Measurements from ENCODE around the gene MOSMO. TPM values are rescaled to one million over a fixed set of nuclear protein-coding genes. Genes with fewer than 3 reads are reported as not detected.

The MOSMO gene
- total and polyA plus RNA-seq, 8 donors: 3.7 to 8.0 (median 5.1) TPM

DNA sequence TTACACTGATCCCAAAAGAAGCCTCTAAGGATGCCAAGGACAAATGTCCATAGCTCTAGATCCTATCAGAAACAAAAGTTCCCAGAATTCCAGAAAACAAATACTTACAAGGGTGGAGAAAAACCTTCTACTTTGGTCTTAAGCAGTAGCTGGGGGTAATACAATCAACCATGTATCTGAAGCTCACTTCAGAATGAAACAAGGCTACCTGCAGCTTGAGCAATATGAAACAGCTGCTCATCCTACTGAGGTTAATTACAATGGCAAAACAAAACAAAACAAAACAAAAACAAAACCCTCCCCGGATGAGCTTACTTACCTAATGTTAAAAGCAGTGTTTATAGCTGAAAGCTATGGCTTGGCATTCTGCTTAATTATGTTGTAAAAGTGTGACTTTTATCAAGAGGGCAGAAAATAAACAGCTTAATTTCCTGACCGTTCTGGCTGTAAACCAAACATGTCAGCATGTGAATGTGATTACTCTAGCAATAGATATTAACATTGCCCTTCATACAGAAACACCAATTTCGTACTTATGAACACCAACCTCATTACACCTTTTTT lies 17.4 kb upstream of the MOSMO start:
- no peak for DNase-seq
- H3K27ac ChIP-seq: no peak overlapping the region
- no peaks in the 10 kb centered on the region for H3K27me3 ChIP-seq
- FAIRE-seq: no peak
- ATAC-seq: no peak
- TF ChIP-seq, protein P1, sequence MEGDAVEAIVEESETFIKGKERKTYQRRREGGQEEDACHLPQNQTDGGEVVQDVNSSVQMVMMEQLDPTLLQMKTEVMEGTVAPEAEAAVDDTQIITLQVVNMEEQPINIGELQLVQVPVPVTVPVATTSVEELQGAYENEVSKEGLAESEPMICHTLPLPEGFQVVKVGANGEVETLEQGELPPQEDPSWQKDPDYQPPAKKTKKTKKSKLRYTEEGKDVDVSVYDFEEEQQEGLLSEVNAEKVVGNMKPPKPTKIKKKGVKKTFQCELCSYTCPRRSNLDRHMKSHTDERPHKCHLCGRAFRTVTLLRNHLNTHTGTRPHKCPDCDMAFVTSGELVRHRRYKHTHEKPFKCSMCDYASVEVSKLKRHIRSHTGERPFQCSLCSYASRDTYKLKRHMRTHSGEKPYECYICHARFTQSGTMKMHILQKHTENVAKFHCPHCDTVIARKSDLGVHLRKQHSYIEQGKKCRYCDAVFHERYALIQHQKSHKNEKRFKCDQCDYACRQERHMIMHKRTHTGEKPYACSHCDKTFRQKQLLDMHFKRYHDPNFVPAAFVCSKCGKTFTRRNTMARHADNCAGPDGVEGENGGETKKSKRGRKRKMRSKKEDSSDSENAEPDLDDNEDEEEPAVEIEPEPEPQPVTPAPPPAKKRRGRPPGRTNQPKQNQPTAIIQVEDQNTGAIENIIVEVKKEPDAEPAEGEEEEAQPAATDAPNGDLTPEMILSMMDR (IDR thresholded peaks at IDR 0.05): no peak
- no peak overlapping the region for H3K4me3 ChIP-seq
- no peaks in the 10 kb centered on the region for H3K9me3 ChIP-seq
- WGBS, 2 donors: 16 to 21% methylated on average over 3 of the region's 3 CpGs
- no peaks in the 10 kb centered on the region for H3K36me3 ChIP-seq
- intact Hi-C loops (cut with DNase I): no loop called here
- peaks cover 2 to 6% (median 4%) of the 10 kb centered on the region in 3 donors for H3K4me1 ChIP-seq

DNA sequence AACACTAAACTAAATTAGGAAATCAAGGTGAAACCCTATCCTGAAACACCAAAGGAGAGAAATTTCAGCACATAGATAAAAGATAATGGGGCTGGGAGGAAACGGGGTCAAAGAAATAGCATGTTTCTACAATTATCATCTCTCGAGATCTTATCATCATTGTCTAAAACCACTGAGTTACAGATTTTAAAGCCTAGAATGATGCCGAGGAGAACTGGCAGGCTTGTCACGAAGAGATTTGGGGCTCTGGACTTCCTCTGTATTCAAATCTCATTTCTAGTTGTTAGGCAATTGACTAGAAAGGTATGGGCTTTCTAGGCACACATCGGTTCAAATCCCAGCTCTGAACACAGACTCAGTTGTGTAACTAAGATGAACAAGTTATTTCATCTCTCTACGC lies 16.3 kb upstream of the MOSMO start:
- Histone ChIP-seq H3K27me3 (no peaks in the 10 kb centered on the region), H3K4me1 (no peaks in the 10 kb centered on the region), H3K36me3 (no peaks in the 10 kb centered on the region), H3K27ac (no peak overlapping the region), H3K9me3 (no peaks in the 10 kb centered on the region), H3K4me3 (no peak overlapping the region)
- DNase-seq (no peak), FAIRE-seq (no peak), ATAC-seq (no peak)
- TF ChIP-seq, protein P1 (IDR thresholded peaks at IDR 0.05): no peak
- WGBS, 2 donors: 72 to 85% methylated on average over 6 of the region's 6 CpGs
- intact Hi-C loops (cut with DNase I): no loop called here

DNA sequence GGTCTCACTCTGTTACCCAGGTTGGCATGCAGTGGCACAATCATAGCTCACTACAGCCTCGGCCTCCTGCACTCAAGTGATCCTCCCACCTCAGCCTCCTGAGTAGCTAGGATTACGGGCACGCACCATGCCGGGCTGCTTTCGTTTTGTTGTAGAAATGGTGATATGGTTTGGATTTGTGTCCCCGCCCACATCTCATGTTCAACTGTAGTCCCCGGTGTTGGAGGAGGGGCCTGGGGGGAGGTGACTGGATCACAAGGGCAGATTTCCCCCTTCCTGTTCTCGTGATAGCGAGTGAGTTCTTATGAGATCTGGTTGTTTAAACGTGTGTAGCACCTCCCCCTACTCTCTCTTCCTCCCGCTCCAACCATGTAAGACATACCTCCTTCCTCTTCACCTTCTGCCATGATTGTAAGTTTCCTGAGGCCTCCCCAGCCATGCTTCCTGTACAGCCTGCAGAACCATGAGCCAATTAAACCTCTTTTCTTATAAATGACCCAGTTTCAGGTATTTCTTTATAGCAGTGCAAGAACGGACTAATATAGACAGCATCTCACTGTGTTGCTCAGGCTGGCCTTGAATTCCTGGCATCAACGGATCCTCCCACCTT lies 12.9 kb upstream of the MOSMO start:
- 83 to 91% methylated on average over 13 of the region's 13 CpGs for WGBS, 2 donors
- Histone ChIP-seq H3K36me3 (no peaks in the 10 kb centered on the region), H3K27ac (no peak overlapping the region), H3K4me1 (no peaks in the 10 kb centered on the region), H3K4me3 (no peak overlapping the region), H3K27me3 (no peaks in the 10 kb centered on the region), H3K9me3 (no peaks in the 10 kb centered on the region)
- ATAC-seq: no peak
- DNase-seq: no peak
- intact Hi-C loops (cut with DNase I): no loop called here
- FAIRE-seq: no peak
- TF ChIP-seq, protein P1 (IDR thresholded peaks at IDR 0.05): no peak

DNA sequence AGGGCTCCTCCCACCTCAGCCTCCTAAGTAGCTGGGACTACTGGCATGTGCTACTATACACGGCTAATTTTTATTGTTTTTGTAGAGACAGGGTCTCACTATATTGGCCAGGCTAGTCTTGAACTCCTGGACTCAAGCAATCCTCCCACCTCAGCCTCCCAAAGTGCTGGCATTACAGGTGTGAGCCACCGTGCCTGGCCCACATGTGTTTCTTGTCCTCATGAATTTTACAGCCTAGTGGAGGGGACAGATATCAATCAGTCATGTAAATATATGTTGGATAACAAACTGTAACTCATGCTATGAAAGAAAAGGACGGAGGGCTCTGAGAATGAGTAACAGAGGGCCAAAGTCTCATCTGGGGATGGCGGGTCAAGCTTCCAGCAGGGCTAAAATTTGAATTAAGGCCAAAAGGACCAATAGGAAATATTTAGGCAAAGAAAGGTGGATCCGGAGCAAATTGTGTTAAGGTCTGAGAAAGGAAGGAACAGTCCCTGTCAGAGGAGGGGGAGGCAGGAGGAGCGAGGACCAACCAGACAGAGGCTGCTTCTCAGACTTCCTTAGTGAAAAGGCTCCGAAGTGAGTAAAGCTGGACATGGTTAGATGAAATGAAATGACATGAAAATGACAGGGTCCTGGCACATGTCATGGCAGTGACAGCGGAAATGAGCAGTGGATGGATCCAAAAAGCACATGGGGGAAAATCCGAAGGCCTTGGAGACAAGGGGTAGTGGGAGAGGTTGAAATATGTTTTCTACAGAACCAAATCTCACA lies 10.8 kb upstream of the MOSMO start:
- no peaks in the 10 kb centered on the region for H3K4me1 ChIP-seq
- no peak overlapping the region for H3K27ac ChIP-seq
- H3K27me3 ChIP-seq: no peaks in the 10 kb centered on the region
- no peak overlapping the region for H3K4me3 ChIP-seq
- 83 to 84% methylated on average over 9 of the region's 9 CpGs for WGBS, 2 donors
- intact Hi-C loops (cut with DNase I): no loop called here
- ATAC-seq: no peak
- FAIRE-seq: no peak
- TF ChIP-seq, protein P1 (IDR thresholded peaks at IDR 0.05): no peak
- DNase-seq: no peak
- H3K36me3 ChIP-seq: no peaks in the 10 kb centered on the region
- H3K9me3 ChIP-seq: no peaks in the 10 kb centered on the region
